Measurements from ENCODE around the gene ANKLE2.
"Not testable (repeated sequence)": the region's sequence is repeated elsewhere in the genome, so short reads cannot be mapped to it uniquely, and the experiment has no call there.

ANKLE2 gene

DNA sequence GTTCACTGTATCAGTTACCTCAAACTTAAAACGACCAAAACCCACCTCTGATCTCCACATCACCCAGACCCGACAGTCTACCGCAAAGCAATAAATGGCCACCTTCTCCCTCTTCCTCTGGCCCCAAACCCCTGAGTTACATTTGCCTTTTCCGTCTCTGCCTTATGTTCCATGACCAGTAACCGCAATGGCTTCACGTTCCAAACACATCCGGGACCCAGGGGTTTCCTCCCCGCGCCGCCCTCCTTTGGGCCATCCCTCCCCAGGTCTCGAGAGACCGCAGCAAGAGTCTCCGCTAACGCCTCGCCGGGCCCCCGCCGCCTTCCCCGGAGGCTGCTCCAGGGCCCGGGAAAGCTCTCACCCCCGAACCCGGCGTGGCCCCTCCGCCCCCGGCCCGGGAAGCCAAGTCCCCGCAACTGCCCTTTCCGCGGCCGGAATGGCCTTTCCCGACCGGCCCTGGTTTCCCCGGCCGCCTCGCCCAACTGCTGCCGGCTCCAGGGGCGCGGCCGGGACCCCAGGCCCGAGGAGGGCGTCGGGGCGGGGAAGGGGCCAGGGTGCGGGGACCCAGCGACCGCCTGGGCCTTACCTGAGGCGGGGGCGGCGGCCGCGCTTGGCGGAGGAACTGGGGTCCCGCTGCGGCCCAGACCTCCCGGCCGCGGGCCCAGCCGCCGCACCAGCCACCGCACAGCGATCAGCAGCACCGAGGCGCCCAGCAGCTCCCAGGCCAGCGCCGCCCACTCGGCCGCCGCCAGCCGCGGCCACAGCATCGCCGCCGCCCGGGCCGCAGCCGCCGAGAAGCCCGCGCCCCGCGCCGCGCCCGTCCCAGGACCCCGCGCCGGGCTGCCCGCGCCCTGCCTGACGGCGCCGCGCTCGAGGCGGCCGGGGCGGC, at the start of gene ANKLE2:
TSS of gene ANKLE2 (minus strand) at position 801 of the 889 bp plus-strand sequence. CDS start at position 767, 34 bp downstream.
- peak; percentile 54 to 62 (median 58) for DNase-seq (ENCODE audit: low read depth in 2 of 3, low spot score in 2 of 3)

DNA sequence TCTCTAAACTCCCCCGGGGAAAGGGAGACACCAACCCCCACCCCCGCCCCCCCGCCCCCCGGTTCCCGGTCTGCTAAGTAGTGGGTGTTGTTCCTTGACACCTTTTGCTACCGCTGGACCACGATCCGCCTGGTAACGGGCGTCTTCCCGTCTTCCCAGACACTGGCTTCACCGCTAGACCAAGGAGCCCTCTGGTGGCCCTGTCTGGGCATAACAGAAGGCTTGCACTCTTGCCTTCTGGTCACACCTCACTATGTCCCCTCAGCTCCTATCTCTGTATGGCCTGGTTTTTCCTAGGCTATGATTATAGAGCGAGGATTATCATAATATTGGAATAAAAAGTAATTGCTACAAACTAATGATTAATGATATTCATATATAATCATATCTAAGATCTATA, 47.8 kb upstream of the ANKLE2 start:
- not testable (repeated sequence) for DNase-seq (ENCODE audit: low read depth in 2 of 3, low spot score in 2 of 3)

DNA sequence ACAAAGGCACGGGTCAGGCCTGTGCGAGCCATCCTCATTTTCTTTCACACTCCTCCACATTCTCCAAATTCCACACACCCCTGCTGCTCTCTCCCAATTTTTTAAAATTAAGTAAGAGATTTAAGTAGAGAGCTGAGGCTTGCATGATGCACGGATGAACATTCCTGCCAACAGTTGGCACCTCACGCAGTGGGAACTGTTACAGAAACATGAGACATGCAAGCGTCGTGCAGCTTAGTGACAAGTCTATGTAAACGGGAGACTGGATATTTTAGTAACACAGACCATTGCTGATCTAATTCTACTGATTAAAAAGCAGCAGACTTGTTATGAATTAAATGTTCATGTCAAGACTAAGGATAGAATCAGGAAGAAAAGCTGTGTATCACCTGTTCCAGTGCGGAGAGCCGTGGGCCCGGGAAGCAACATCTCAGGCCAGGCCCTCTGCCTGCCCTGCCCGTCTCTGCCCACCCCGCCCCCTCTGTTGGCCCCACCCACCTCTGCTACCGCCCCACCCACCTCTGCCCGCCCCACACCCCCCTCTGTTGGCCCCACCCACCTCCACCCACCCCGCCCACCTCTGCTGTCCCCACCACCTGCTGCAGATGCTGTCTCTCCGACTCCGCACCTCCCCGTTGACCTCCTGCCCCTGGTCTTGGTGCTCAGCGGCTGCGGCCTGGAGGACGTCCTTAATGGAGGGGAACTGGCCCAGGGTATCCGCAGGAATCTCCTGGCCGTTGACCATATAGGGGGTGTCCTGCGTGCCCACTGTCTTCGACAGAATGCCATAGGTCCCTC, 45.9 kb upstream of the ANKLE2 start:
- DNase-seq (ENCODE audit: low read depth in 2 of 3, low spot score in 2 of 3), result no peak

DNA sequence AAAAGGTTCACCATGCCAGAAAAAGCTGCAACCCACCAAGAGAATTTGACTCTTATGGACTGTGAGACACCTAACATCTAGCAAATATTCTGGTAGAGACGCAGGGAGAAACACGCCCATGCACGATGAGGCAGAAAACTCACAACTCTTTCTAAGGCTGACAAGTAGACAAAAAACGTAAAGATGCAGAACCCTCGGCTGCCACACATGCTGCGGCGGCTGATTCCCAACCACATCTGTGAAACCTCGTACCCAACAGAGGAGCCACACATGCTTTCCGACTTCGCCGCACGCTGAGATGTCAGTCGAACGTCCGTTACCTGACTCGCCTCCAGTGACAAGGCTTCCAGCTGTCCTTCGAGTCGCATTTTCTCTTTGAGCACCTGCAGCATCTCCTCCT, 45.2 kb upstream of the ANKLE2 start:
- peak in 1 of 3 experiments; percentile 7 for DNase-seq (ENCODE audit: low read depth in 2 of 3, low spot score in 2 of 3)

DNA sequence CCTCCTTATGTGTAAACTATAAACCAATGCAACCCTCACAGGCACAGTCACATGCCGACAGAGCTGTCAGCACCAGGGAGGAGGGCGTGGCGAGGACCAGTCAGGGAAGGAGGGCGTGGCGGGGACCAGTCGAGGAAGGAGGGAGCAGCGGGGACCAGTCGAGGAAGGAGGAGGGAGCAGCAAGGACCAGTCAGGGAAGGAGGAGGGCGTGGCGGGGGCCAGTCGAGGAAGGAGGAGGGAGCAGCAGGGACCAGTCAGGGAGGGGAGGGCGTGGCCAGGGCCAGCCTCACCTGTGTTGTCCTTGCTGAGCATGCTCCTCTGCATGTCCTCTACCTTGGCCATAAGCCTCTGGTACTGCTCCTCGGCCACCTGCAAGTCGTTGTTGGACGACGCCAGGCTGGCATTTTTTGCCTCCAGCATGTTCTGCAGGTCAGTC, 42.8 kb upstream of the ANKLE2 start:
- no peak for DNase-seq (ENCODE audit: low read depth in 2 of 3, low spot score in 2 of 3)

DNA sequence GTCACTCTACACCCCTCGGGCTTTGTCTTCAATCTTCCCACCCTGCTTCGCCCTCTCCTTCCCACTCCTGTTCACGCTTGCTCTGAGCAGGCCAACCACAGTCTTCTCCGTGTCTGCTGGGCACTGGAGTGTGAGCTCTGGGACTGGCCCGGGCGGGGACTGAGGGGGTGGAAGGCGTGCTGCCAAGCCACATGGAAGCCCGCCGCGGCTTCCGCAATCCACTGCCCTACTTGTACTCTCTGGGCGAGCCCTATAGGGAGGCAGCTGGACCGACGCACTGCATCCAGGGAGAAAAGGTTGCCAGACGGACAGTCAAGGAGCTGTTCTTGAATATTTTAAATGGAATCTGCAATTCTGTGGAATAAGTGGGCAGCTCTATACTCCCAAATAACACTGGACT, 42.3 kb upstream of the ANKLE2 start:
- DNase-seq (ENCODE audit: low read depth in 2 of 3, low spot score in 2 of 3), result no peak

DNA sequence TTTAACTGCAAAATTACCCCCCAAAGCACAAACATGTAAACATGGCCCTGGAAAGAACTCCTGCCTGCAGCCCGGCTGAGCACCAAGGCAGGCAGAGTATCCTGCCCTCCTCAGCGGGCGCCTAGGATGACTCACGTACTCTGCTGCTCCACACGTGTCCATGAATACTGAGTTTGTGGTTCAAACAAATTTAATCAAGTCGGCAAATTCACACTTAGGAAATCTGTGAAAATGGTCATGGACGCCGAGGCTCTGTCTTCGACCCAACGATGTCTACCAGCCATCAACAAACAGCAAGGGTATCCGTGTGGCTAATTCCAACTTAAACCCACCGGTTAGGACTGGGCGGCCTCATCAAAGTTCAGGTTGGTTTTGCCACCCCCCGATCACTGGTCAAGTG, 41.5 kb upstream of the ANKLE2 start:
- DNase-seq (ENCODE audit: low read depth in 2 of 3, low spot score in 2 of 3), result no peak

DNA sequence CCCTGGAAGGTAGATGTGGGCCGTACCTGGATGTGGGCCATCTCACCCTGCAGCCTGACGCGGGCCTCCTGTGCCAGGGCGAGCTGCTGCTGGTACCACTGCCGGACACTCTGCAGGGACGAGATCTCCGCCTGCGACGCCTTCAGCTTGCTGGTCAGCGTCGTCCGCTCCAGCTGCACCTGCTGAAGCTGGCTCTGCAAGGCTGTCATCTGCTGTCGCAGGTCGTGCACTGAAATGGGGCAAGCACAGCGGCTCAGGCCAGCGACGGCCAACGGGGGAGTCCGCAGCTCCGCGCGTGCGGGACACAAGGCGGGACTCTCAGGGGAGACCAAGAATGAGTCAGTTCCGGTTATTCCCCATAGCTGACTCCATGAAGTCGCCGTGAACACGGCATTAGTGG, 40.1 kb upstream of the ANKLE2 start:
- no peak for DNase-seq (ENCODE audit: low read depth in 2 of 3, low spot score in 2 of 3)

DNA sequence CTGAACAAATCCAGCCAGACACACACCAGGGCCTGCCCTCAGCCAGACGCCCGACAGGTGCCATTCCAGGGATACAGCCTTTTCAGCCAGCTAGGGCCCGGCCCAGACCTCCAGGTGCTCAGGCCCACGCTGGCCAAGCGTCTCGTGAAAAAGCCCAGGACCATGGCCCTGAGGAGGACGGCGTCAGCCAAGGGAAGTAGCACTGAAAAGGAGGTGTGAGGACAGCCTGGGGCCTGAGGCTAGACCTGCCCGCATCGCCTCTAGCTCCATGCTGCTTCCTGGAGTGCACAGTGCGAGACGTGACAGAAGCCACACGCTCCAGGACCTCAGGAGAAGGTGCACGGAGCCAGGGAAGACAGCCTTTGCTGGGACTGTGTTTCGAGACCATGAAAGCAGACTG, 37.2 kb upstream of the ANKLE2 start:
- DNase-seq (ENCODE audit: low read depth in 2 of 3, low spot score in 2 of 3), result no peak

DNA sequence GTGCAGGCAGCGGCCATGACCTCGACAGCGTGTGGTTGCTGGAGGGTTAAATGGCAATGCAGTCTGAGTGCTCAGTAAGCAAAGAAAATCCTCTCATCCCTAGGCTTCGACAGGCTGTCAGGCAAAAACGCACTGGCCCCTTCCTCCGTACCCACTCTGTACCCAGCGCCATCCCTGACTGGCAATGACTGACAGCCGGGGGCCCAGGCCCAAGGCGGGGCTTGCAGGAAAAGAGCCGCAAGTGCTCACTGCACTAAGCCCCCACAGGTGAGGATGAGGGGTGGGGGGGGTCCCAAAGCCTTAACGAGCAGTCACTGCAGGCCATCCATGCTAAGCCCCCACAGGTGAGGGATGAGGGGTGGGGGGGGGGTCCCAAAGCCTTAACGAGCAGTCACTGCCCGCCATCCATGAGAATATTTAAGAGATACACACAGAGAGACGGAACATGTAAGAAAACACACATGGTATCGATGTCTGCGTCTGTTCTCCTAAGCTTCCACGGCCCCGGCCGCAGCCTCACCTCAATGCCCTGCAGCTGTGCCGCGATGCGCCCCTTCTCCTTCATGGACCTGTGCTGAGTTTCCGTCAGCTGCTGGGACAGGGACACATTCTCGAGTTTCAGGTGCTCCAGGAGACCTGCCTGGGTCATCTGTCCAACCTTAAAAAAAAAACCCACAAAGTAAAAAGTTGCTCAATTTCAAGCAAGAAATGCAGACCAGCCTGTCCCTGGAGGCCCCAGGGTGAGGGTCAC, 36.4 kb upstream of the ANKLE2 start:
- no peak for DNase-seq (ENCODE audit: low read depth in 2 of 3, low spot score in 2 of 3)

DNA sequence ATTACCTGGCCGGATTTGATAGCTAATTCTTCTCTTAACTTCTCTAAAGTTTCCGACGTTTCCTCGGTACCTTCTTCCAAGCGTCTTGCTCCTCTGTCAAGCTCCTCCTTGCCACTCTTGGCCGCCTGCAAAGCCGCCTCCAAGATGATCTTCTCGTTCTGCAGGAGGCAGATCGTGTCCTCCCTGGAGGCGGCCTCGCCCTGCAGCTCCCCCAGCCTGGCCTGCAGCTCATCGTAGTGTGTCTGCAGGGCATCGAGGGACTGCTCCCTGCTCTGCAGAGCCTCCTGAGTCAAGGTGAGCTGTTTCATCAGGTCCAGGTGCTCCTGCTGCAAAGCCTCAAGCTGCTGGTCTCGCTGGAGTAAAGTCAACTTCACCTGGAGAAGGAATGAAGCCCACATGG, 34.2 kb upstream of the ANKLE2 start:
- DNase-seq (ENCODE audit: low read depth in 2 of 3, low spot score in 2 of 3), result no peak

DNA sequence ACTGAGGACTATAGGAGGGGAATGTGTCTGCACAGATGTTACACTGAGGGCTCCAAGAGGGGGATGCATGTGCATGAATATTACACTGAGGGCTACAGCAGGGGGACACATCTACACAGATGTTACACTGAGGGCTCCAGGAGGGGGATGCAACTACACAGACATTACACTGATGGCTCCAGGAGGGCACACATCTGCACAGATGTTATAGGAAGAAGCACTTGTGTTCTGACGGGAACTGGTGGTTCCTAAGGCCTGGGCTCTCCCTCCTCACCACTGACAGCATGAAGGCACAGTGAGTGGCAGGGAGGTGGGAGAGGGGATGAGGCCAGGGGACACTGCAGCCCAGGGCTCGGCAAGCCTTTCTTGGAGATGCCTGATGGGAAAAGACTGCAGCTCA, 30.3 kb upstream of the ANKLE2 start:
- not testable (repeated sequence) for DNase-seq (ENCODE audit: low read depth in 2 of 3, low spot score in 2 of 3)

DNA sequence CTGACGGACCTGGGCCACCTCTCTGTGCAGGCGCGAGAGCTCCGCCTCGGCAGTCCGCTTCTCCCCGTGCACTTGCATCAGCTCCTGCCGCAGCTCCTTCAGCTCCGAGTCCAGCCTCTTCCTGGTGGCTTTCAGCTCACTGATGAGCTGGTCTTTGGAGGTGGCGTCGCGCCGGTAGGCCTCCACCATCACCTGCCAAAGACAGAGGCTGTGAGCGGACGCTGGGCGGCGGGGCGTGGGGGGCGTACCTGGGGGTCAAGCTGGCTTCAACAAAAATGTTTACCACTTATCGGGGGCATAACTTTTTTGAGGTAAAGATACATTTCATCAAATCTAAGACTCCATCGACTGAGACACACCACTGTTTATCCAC, 27.5 kb upstream of the ANKLE2 start:
- DNase-seq (ENCODE audit: low read depth in 2 of 3, low spot score in 2 of 3), result no peak

DNA sequence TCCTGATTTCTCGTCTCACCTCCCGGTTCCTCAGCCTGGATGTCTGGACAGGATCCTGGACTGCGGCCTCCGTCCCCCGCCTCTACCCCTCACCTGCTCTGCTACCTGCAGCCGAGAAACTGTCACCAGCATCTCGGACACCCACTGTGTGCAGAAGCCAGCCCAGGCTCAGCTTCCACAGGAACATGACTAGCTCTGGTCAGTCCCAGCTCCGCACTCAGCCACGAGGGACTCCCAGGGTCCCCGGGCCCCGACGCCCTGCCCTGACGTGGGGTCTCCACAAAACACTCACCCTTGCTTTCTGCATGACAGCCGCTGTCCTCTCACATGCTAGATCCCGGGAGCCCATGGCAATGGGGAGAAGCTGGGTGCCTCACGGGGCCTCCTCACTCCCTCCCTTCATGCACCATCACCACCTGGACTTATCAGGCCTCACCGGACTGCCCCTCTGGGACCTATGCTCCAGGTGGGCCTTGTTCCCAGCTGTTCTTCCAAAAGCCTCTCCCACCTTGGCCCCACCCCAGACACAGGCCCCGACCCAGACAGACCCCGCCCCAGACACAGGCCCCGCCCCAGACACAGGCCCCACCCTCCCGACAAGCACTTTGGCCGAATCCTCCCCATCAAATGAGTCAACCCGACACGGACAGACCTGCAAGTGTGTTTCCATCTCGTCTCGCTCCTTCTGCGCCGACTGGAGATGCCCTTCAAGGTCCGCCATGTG, 26.9 kb upstream of the ANKLE2 start:
- no peak for DNase-seq (ENCODE audit: low read depth in 2 of 3, low spot score in 2 of 3)

DNA sequence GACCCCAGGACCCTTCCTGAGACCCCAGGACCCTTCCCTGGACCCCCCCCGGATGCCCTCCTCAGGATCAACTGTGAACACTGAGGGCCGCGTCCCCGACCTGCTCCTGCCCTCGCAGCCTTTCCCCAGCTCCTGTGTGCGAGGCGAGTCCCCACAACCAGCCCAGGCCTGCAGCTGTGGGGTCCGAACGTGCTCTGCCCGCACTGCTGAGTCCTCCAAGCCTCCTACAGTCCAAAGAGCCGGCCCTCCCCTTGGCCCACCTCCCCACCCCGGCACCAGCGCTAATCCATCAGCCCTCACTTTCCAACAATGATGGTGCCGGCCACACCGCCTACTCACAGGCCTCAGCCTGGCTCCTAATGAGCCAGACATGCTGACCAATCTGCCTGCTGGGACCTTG, 26.2 kb upstream of the ANKLE2 start:
- DNase-seq (ENCODE audit: low read depth in 2 of 3, low spot score in 2 of 3), result no peak

DNA sequence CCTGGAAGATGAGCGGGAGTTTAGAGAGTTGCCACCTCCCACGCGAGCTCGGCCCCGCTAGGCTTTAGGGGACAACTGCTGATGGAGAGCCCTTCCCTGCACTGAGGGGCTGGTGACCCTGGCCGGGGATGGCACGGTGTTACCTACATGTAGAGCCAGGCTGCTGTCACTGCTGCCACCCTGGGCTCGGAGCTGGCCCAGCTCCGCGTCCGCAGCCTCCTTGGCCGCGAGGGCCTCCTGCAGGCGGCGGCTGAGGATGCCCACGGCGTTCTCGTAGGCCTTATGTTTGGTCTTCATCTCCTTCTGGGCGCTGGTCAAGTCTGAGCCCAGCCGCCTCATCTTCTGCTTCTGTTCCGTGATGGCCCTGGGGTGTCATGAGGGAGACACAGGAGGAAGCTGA, 24.6 kb upstream of the ANKLE2 start:
- DNase-seq (ENCODE audit: low read depth in 2 of 3, low spot score in 2 of 3), result no peak

DNA sequence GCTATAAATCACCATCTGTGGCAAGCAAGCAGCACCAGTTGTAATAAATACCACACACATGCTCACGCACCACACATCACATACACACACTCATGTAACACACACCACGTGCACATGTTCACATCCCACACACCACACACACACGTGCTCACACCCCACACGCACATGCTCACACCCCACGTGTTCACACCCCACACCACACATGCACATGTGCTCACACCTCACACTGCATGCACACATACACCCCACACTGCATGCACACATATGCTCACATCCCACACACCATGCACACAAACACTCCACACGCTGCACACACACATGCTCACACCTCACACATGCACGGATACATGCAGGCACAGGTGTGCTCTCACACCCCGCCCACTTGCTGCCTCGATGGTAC, 22.9 kb upstream of the ANKLE2 start:
- DNase-seq (ENCODE audit: low read depth in 2 of 3, low spot score in 2 of 3), result no peak

DNA sequence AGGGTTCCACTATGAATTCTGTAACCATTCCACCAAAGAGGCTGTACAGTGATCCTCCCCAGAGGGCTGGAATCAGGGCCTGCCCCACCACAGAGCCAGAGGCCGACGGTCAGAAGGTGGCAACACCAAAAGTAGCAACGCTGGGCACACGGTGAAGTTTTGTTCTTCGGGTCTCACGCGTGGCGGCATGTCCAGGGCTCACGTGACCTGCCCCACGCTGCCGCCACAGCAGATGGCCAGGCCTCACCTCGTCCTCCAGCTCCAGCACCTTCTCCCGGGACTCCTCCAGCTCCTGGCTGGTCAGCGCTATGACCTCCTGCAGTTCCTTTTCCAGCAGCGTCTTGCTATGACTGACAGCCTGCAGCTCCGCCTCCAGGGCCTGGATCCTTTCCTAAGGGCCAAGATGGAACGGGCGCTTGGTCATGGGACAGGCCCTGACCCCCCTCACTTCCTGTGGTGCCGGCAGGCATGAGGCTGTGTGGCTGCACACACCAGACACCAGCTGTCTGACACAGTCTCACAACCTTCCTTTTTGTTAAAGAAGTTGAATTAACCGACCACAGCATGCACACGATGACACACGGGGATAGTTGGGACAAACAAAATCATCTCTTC, 22.4 kb upstream of the ANKLE2 start:
- no peak for DNase-seq (ENCODE audit: low read depth in 2 of 3, low spot score in 2 of 3)

DNA sequence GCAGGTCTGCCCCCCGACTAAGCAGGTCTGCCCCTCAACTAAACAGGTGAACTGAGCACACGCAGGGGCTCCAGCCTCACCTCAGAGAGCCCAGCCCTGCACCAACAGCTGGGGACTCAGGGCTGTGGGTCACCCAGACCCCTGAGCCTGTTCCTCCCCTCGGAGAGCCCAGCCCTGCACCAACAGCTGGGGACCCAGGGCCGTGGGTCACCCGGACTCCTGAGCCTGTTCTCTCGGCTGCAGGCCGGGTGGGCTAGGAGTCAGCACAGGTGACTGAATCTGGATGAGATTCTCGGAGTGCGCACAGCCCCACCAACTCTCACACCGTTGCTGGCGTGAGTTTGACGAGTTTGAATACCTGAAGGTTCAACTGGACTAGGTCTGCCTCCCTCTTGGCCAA, 20.3 kb upstream of the ANKLE2 start:
- no peak for DNase-seq (ENCODE audit: low read depth in 2 of 3, low spot score in 2 of 3)

DNA sequence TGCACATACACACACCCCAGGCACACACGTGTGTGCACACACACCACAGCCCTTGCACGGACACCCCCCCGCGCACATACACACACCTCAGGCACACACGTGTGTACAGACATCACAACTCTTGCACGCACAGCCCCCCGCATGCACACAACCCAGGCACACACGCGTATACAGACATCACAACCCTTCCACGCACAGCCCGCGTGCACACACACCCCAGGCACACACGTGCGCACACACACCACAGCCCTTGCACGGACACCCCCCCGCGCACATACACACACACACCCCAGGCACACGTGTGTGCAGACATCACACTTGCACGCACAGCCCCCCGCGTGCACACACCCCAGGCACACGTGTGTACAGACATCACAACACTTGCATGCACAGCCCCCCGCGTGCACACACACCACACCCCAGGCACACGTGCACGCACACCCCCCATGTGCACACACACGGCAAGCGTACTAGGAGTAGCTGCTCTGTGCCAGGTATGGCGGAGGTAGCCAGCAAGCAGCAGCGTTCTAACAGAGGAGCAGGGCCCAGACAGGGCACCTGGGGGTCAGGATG, 18.2 kb upstream of the ANKLE2 start:
- DNase-seq (ENCODE audit: low read depth in 2 of 3, low spot score in 2 of 3), result no peak

Data from activated CD8-positive, alpha-beta memory T cell treated with anti-CD3 and anti-CD28 coated beads for 48 hours (primary cell).